GM18507 (cell line): ENCODE measurements around the gene NPR2.
A peak's percentile ranks its signal among the peaks of the same experiment; 100 is the strongest.

Source experiments
- DNase-seq: peaks from one replicate; pipeline ENCODE4 v3.0.0; 2011; ENCODE audit warnings: low read depth; ENCODE audit not compliant: insufficient read length; ENCODE audit errors: extremely low spot score
- FAIRE-seq: peaks from 2 replicates; lab custom pipeline; 2011; peaks lifted over from hg19 to GRCh38; lab: Jason Lieb, UNC

The NPR2 gene

DNA sequence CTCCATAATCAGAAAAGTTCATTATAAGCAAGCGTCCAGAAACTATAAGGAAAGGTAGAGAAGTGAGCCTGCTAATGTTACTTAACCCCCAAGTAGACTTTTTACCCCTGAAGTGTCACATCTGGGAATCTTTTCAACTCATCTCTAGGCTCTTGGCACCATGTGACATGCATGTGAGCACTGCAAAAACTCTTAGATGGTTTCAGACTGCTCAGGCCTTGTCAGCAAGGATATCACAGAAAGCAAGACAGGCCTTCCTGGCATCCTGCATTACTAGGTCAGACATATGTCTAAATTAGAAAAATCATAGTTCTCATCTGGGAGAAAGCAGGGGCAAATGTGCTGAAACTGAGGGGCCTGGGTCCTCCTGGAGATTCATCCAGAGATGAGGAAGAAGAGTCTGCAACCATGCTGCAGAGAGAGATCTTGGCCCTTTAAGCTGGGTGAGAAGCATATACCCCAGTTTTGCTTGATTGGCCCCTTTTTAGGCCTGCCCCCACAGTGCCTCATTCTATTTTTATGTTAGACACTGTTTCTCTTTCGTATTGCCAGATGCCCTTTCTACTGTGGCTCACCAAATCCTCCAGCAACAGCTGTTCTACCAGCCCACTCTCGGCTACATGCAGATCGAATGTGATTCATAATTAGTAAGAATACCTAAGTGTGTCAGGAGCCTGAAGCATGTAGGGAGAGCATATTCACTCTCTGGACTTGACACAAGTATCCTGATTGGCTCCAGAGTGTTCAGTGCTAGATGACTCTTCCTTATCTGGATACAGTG is 56.6 kb downstream of the NPR2 start:
- peak; percentile 42 for DNase-seq
- peak; percentile 95 for FAIRE-seq

DNA sequence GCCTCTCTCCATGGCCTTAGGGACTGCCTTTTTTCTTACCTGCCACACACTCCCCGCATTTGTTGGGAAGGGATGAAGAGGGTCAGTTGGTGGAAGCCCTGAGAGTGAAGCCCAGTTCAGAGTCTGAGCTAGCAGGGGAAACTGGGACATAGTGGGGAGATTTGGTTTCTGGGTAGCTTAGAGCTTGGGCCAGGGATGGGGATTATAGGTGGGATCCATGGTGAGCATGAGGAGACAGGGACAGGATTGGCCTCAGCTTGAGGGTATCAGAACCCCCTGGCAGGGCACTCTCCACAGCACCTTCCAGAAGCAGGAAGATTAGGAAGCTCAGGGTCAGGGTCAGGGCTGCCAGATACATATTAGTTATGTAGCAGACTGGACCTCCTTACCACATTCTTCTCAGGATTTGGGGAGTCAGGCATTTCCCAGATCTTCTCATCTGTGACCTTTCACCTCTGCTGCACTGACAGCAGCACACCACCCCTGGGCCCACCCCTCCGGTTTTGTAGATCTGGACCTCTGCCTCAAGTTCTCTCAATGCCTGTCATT is 61.0 kb downstream of the NPR2 start:
- no peak for DNase-seq
- FAIRE-seq: no peak

DNA sequence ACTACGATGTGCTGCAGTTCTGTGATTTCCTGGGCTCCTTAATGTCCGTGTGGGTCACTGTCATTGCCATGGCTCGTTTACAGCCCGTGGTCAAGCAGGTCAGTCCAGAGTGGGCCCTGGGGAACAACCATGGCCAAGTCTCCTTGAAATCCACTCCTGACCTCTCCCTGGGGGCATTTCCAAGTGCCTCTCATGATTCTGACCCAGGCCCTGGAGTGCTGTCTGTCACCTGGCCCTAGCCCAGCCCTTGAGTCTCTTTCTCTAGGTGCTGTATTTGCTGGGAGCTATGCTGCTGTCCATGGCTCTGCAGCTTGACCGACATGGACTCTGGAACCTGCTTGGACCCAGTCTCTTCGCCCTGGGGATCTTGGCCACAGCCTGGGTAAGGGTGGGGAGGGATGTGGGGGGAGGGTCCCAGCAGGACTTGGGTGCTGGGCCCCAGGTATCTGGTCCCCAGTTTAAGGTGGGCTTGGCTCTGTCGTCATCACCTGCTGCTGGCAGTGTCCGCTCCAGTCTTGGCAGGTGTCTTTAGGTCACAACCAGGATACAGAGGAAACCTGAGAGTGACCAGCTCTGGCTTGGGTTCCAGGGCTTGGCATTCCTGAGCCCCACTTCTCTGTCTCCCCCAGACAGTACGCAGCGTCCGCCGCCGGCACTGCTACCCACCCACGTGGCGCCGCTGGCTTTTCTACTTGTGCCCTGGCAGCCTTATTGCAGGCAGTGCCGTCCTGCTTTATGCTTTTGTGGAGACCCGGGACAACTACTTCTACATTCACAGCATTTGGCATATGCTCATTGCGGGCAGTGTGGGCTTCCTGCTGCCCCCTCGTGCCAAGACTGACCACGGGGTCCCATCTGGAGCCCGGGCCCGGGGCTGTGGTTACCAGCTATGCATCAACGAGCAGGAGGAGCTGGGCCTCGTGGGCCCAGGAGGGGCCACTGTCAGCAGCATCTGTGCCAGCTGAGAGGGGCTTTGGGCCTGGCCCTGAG is 61.8 kb downstream of the NPR2 start:
- FAIRE-seq: no peak
- no peak for DNase-seq

DNA sequence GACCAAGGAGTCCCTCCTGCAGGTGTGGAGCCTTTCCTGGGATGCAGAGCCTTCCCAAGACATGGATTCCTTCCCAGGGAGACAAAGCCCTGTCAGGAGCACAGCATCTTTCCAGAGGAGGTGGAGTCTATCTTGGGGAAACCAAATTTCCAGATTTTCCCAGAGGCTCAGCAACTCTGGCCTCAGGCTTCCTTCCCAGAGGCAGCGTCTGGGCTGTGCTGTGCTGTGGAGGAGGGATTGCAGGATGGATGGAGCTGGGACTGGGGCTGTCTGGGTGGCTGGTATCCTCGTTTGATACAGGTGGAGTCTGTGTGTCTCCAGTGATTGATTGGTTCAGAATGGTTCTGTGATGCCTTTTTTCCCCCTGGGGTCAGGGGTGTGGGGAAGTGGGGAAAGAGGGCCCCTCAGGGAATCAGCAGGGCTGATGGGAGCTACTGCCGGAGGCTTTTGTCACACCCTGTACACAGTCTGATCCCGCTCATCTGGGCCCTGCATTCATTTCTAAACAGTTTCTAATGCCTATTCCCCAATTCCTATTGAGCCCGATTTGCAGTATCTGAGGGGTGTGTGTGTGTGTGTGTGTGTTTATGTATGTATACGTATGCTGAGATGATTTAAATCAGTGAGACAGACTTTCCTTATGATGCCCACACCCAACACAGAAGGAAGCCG is 62.8 kb downstream of the NPR2 start:
- DNase-seq (no peak), FAIRE-seq (no peak)

DNA sequence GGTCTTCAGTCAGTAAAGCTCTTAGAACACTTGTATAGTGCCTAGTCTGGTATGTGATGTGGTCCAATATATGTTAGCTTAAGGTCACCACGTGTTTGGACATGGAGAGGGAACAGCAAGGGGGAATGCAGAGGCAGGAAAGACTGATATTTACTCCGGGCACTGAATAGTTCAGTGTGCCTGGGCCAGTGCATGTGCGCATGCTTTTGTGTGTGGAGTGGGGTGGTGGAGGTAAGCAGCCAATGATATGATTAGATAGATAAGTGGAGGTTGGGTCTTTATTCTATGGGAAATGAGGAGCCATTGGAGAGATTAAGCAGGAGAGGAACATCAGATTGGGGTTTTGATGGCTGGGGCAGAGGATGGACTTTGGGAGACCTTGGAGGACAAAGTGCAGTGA is 64.8 kb downstream of the NPR2 start:
- DNase-seq (no peak), FAIRE-seq (no peak)

DNA sequence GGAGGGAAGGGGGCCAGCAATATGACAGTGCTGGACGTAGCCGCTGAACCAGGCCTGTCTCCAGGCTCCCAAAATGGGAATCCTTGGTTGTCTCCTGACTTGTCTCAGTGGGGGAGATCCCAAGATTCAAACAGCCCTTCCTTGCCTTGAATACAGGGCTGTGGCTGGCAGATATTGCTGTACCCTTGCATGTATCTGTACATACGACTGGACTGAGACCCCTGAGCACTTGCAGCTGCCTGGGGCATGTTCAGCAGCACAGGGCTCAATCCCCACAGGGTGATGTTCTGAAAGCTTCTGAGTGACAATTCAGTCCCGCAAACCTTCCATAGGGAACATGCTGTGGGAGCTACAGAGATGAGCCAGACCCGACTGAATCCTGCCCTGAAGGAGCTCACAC is 65.5 kb downstream of the NPR2 start:
- FAIRE-seq (no peak), DNase-seq (no peak)

DNA sequence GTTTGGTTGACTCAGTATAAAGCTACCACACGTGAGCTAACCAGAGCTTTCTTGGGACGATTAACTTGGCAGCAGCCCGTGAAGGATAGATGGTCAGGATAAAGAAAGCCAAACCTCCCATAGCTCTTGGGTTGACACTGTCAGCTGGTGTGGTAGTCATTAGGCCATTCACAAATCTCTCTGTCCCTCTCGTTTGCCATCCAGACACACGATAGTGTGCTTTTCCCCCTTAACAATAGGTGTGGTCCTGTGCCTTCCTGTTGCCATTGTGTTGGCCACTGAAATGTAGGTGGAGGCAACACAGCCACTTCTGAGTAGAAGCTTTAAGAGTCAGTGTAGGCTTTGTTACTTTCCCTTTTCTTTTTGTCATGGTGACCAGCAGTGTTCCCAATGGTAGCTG is 67.1 kb downstream of the NPR2 start:
- DNase-seq (no peak), FAIRE-seq (no peak)
